GM18873 (cell line): ENCODE measurements around the gene TGFB1.
"Not testable (repeated sequence)": the region's sequence is repeated elsewhere in the genome, so short reads cannot be mapped to it uniquely, and the experiment has no call there.

Experiments
- ATAC-seq: cut with Tn5 transposase; IDR thresholded peaks from one replicate; pipeline ENCODE4 v1.9.1; 2021; ENCODE audit warnings: mild to moderate bottlenecking, moderate library complexity, moderate number of reproducible peaks; ENCODE audit not compliant: unreplicated experiment, low FRiP score

TGFB1 gene

DNA sequence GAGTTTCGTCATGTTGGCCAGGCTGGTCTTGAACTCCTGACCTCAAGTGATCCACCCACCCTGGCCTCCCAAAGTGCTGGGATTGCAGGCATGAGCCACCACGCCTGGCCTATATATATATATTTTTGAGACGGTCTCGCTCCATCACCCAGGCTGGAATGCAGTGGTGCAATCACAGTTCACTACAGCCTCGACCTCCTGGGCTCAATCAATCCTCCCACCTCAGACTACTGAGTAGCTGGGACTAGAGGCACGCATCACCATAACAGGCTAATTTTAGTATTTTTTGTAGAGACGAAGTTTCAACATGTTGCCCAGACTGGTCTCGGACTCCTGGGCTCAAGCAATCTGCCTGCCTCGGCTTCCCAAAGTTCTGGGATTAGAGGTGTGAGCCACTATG is 6.8 kb downstream of the TGFB1 start:
- not testable (repeated sequence) for ATAC-seq

GRCh38 chr19:41344162-41344561 is 9.6 kb downstream of the TGFB1 start:
- no peak for ATAC-seq

- ATAC-seq = no peak
These were observed 11.8 kb downstream of the TGFB1 start for GRCh38 chr19:41341669-41342490.

- no peak for ATAC-seq
These were observed 13.8 kb downstream of the TGFB1 start for GRCh38 chr19:41339936-41340335.

DNA sequence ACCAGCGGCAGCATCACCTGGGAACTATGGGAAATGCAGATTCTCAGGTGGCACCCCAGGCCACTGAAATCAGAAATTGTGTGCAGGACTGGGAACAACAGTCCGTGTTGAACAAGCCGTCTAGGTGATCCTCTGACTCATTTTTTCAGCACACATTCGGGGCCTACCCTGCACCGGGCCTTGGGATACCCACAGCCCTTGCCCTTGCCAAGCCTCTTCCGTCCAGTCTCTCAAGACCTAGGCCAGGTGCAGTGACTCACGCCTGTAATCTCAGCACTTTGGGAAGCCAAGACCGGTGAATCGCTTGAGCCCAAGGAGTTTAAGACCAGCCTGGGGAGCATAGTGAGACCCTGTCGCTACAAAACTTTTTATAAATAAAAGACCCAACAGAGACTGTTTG is 18.3 kb downstream of the TGFB1 start:
- no peak for ATAC-seq

DNA sequence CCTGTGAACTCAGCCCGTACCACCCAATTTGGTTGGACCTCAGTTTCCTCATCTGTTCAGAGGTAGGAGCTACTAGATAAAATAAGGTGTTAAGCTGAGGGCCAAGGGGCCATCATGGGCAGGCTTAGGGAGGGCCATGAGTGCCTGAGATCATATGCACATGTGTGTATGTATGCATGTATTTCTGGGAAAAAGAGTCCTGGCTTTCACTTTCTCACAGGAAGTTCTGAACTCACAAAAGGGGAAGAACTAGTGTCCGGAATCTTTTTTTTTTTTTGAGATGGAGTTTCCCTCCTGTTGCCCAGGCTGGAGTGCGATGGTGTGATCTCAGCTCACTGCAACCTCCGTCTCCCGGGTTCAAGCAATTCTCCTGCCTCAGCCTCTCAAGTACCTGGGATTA is 18.9 kb downstream of the TGFB1 start:
- no peak for ATAC-seq

DNA sequence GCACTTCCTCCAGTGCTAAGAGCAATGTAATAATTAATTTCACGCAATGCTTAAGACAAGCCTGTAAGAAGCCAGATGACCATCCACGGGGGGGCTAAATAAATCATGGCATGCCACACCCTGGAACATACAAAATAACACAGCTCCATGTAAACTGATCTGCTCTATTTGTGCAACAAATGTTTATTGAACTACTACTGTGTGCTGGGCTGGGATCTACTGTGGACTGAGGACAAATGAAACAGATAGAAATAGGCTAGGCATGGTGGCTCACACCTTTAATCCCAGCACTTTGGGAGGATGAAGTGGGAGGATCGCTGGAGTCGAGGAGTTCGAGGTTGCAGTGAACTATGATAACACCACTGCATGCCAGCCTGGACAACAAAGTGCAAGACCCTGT is 21.3 kb downstream of the TGFB1 start:
- ATAC-seq = no peak

DNA sequence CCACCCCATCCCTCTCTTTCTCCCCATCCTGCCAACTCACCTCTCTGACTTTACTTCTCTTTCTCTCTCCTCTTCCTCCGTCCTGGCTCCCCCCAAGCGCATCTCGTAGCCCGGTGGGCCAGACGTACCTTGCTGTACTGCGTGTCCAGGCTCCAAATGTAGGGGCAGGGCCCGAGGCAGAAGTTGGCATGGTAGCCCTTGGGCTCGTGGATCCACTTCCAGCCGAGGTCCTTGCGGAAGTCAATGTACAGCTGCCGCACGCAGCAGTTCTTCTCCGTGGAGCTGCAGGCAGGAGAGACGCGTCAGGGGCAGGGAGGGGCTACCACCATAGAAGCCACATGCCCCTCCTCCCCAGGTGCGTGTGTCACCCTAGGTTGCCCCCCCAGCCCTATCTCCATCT is 21.7 kb downstream of the TGFB1 start:
- ATAC-seq = no peak

GRCh38 chr19:41330946-41331678 is 22.6 kb downstream of the TGFB1 start:
- ATAC-seq = no peak

DNA sequence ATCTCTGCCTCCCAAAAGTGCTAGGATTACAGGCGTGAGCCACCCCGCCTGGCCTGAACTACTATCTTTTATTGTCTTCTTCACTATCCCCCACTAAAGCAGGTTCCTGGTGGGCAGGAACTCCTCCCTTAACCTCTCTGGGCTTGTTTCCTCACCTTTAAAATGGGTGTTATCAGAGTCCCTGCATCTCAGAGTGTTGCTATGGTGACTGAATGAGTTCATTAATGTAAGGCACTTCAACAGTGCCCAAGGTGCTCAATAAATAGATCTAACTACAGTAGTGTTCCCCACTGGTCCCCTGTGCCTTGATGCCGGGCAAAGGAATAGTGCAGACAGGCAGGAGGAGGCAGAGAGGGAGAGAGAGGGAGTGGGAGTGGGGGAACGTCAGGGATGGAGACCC is 23.2 kb downstream of the TGFB1 start:
- ATAC-seq = no peak

DNA sequence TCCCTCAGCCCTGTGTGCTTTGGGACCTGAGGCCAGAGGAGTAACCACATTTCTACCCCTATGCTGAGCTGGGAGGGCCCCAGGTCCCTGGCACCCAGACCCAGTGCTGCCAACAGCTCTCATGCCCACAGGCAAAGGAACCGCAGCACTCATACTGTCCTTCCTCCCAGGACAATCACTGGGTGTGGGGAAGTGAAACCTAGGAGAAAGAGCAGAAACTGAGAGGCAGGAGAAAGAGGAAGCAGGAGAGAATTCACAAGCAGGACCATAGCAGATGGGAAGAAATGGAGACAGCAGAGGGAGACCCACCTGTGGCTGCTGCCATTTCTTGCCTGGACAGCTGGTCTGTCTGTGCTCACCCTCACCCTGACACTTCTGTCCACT is 24.9 kb downstream of the TGFB1 start:
- ATAC-seq = no peak

DNA sequence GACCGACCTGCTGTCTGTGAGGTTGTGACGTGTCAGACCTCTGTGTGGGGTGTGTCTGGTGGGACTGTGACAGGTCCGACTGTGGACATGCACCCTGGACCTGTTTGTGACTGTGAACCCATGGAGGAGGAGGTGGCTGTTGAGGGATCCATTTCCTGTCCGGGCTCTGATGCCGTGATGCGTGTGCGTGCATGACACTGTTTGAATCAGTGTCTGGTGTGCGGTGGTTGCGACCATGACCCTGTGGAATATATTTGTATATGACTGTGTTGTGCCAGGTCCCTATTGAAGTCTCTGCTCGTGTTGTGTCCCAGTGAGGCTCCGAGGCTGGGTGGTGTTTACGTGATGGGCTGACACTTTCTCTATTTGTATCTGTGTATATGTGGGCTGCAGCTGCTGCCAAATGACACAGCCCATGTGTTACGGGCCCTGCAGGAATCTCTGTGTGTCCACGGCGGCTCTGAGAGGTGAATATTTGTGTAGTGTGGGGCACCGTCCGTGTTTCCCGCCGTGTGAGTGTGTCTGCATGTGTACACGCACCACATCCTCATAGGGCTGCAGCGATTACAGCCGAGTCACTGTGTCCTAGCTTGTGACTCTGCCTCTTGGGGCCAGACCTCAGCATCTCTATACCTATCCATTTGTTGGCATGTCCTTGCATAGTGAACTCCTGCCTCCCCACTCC is 25.4 kb downstream of the TGFB1 start:
- peak; percentile 3 for ATAC-seq

DNA sequence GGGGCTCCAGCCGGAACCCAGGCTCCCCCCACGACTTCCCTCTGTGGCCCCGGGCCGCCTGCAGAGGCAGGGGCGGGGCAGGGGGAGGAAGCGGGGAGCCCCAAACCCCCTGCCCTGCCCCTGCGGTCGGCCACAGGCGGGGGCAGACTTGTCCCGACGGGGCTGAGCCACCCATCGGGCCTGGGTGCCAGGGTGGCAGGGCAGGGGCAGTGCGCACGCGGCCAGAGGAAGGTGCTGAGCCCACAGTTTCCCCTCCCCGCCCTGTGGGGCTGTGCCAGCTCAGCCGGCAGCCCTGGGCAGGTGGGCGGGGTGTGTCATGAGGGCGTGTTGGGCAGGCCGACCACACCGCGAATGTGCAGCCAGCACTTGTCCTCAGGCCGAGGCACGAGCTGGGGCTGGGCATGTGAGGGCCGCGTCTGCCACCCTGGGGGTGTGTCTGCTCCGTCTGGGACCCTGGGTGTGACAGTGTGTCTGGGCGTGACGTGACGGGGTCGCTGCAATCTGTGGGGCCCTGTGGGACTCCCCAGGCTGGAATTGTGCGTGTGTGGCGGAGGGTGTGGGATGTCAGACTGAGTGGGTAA is 26.1 kb downstream of the TGFB1 start:
- ATAC-seq = peak; percentile 49

DNA sequence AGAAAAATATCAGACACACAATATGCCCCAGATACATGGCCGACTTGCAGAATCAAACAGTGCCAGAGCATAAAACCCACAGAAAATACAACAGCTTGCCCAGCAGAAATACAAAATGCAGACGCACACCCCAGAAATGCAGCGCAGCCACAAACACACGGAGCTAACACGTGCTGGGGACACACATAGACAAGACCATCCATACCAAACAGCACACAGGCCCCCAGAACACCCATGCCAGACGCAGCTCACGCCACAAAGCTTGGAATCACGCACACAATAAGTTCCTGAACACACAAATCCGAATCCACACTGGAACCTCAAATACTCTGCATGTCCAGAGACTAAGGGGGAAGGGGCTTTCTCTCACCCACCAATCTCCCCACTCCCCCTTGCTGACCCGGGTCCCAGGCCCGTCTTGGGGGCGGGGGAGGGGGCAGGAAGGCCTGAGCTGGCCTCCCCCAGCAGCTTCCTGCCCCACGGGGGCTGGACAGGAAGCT is 26.6 kb downstream of the TGFB1 start:
- ATAC-seq = no peak

GRCh38 chr19:41325947-41326706 is 27.6 kb downstream of the TGFB1 start:
- no peak for ATAC-seq

GRCh38 chr19:41325640-41325946 is 28.1 kb downstream of the TGFB1 start:
- no peak for ATAC-seq

DNA sequence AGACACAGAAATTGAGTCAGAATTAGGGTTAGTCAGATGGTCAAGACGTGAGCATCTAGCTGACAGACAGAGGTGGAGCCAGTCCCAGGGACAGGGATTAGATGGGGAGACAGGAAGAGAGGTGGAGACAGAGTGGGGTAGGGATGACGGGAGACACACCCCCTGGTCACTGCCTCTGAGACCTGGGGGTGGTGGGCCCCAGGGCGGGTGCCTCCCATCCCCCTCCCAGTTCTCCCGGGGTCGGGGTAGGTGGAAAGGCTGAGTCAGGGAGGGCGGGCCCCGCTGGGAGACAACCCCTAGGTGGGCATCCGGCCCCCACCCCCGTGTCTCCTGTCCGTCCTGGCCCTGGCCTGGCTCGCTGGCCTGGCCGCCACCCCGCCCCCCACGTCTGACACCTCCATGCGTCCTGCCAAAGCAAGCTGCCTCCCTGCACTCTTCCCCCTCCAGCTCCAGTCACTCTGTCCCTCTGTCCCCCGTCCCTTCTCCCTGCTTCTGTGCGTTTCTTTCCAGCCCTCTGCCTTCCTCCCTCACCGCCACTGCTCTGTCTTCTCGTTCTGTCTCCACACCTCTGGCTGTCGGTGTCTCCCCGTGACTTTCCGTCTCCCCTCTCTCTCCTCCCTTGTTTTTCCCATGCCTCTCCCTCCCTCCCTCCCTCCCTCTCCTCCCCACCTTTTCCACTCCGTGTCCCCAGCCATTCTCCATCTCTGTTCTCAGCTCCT is 28.6 kb downstream of the TGFB1 start:
- no peak for ATAC-seq

GRCh38 chr19:41324231-41324702 is 29.5 kb downstream of the TGFB1 start:
- no peak for ATAC-seq

DNA sequence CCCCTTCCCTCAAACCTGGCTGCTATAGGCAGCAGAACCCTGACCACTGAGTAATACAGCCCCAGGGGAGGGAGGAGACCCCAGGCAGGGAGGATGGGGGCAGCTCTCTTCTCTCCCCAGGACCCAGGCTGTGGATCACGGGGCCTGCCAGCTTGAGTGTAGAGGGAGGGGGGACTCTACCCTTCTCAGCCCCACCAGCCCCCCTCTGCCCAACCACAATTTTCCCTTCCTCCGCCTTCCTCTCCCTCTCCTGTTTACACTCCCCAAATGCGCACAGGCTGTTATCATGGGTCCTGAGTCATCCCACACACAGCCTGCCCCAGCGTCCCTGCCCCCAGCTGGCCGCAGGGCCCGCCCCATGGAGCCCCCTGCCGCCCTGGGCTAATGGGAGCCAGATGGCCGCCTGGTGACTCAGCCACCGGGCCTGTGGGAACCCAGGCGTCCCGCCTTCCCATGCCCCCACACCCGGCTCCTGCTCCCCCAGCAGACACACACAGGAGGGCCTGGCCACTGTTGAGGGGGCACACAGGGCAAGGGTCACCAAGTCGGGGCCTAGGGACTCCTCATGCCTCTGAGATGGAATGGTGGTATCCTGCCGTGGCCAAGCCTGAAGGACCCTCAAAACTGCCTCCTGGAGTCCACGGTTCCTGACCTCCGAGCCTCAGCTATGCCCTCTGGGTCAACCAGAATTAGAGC is 30.1 kb downstream of the TGFB1 start:
- no peak for ATAC-seq
